WI38 (cell line): ENCODE data around the gene ARHGAP30.

Source experiments
- H3K4me3 ChIP-seq: 2 replicates; pipeline ENCODE4 v1.5.1; 2011; ENCODE audit warnings: low read depth, mild to moderate bottlenecking, control low read depth, low read length
- TF ChIP-seq, protein P1 (sequence below): IDR thresholded peaks from 2 replicates; pipeline ENCODE4 v1.5.1; 2012; ENCODE audit warnings: low read depth, mild to moderate bottlenecking, control low read depth, low read length

Gene ARHGAP30

DNA sequence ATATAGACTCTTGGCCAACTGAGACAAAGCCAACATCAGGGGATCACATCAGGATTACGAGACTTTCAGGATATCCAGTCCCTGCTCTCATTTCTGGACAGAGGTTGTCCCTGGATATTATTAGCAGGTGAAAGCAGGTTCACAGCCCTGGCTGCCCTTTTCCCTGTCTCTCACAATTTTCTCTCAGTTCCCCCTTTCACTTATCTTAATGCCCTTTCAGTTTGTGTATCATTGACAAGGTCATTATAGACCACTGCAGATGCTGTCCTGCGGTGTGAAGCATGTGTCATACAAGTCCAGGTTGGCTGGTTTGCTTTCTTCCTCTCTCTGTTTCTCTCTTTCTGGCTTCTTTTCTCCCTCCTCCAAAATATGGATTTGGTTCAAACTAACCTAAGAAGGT lies 26.3 kb upstream of the ARHGAP30 start:
- TF ChIP-seq, protein P1, sequence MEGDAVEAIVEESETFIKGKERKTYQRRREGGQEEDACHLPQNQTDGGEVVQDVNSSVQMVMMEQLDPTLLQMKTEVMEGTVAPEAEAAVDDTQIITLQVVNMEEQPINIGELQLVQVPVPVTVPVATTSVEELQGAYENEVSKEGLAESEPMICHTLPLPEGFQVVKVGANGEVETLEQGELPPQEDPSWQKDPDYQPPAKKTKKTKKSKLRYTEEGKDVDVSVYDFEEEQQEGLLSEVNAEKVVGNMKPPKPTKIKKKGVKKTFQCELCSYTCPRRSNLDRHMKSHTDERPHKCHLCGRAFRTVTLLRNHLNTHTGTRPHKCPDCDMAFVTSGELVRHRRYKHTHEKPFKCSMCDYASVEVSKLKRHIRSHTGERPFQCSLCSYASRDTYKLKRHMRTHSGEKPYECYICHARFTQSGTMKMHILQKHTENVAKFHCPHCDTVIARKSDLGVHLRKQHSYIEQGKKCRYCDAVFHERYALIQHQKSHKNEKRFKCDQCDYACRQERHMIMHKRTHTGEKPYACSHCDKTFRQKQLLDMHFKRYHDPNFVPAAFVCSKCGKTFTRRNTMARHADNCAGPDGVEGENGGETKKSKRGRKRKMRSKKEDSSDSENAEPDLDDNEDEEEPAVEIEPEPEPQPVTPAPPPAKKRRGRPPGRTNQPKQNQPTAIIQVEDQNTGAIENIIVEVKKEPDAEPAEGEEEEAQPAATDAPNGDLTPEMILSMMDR: no peak
- no peak overlapping the region for H3K4me3 ChIP-seq

DNA sequence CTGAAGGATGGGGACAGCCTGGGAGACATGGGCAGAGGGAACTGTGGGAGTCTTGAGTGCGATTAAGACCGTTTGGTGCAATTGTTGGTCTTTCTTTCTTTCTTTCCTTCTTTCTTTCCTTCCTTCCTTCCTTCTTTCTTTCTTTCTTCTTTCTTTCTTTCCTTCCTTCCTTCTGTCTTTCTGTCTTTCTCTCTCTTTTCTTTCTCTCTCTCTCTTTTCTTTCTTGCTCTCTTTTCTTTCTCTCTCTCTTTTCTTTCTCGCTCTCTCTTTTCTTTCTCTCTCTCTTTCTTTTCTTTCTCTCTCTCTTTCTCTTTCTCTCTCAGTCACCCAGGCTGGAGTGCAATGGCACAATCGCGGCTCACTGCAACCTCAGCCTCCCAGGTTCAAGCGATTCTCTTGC lies 25.5 kb upstream of the ARHGAP30 start:
- TF ChIP-seq, protein P1: no peak
- no peak overlapping the region for H3K4me3 ChIP-seq

DNA sequence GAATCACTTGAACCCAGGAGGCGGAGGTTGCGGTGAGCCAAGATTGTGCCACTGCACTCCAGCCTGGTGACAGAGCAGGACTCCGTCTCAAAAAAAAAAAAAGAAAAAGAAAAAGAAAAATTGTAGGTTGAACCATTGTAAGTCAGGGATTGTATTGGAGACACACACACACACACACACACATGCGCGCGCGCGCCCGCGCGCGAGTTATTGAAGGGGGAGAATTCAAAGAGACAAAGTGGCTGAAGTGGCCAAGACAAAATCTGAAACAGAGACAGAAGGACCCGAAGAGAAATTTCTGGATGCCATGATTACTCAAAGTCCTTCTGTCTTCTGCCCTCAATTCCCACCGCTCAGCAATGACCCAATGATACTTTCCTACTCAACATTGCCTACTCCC lies 24.8 kb upstream of the ARHGAP30 start:
- TF ChIP-seq, protein P1: no peak
- H3K4me3 ChIP-seq: no peak overlapping the region

DNA sequence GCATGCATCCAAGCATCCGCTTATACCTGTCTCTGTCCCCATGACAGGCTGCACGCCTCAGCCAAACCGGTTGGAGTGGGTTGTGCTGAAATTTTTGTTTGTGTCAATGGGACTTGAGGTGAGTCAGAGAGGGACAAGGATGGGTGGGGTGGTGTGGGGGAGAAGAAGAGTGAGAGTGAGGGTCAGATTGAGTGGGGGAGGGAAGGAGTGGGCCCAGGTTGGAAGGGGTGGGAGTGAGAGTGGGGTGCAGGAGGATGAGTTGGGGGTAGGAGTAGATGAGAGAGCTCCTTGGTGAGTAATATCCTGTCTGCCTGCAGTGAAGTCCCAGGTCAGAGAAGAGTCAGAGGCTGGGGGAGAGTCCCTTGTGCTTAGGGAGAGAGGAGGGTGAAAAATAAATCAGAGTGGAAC lies 22.9 kb upstream of the ARHGAP30 start:
- TF ChIP-seq, protein P1: no peak
- no peak overlapping the region for H3K4me3 ChIP-seq

DNA sequence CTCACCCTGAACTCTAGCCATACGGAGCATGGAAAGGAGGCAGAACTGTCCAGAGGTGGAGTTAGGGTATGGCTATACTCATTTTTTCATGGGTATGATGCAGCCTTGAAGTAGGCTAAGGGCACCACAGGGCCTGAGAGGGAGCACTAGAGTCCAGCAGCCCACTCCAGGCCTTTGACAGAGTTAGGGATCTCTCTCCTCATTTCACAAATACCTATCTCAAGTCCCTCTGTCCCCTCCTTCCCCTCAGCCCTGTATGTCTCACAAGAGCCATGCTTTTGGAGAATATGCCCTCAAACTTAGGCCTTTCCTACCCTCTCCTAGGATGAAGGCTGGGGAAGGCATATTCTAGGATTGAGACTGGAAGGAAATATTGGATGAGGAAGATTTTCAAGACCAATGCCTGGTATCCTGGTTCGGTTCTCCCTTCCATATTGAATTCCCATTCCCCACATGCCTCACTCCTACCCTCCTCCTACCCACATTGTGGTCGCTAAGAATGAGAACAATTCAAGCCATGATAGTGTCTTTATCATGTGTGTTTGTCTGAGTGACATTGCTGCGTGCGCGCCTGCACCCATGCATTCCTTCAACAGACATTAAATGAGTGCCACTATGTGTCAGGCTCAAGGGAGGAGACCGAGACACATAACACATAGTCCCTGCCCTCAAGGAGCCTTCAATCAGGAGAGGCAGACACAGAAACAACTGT lies 22.3 kb upstream of the ARHGAP30 start:
- TF ChIP-seq, protein P1: no peak
- H3K4me3 ChIP-seq: no peak overlapping the region

DNA sequence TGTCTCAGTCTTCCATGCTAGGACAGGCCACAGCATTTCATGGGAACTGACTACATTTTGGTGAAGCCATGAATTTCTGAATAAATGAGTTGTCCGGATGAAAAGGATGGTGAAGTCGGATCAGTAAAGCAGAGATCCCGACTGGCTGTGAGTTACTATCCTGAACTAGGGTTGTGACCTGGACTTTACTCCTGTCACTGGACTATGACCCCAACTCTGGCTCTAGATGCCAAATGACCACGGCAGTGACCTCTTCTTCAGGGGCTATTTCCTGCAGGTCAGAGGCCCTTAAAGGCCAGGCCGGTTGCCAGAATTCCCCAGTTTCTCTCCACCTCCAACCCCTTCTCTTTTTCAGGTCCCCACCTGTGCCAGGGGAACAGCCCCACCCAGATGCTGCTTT lies 21.4 kb upstream of the ARHGAP30 start:
- TF ChIP-seq, protein P1: no peak
- no peak overlapping the region for H3K4me3 ChIP-seq

DNA sequence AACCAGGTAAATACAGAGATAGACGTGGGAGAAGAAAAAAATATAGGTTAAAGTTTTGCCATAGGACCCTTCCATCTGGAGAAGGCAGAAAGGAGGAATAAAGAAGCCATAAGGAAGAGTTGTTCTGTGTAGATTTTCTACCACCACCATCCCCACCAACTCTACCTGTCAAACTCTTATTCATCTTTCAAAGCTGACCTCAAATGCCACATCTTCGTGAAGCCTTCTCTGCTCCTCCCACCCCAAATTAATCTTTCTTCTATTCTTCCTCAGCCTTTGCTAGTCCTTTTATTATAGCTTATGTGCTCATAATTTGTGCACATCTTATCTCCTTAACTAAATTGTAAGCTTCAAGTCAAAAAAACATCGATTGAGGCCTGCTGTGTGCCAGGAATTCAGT lies 20.9 kb upstream of the ARHGAP30 start:
- TF ChIP-seq, protein P1: no peak
- H3K4me3 ChIP-seq: no peak overlapping the region
